Keratinocyte (primary cell): ENCODE data around the gene RNF144B. TPM values are rescaled to one million over a fixed set of nuclear protein-coding genes. Genes with fewer than 3 reads are reported as not detected.
"Not testable (repeated sequence)": the region's sequence is repeated elsewhere in the genome, so short reads cannot be mapped to it uniquely, and the experiment has no call there.

ENCODE experiments used
- DNase-seq: peaks from one replicate; pipeline ENCODE4 v3.0.0-alpha.2; 2011; ENCODE audit warnings: low read depth, missing footprints, low spot score
- FAIRE-seq: peaks from 2 replicates; lab custom pipeline; 2011; peaks lifted over from hg19 to GRCh38; lab: Jason Lieb, UNC
- H2AFZ ChIP-seq: 2 replicates; pipeline ENCODE4 v1.6.0; 2012; ENCODE audit warnings: low read length, control low read depth, inconsistent platforms; ENCODE audit not compliant: control insufficient read depth
- H3K27ac ChIP-seq: 2 replicates; pipeline ENCODE4 v1.5.1; 2011; ENCODE audit warnings: low read length; ENCODE audit not compliant: control insufficient read depth, insufficient read depth
- H3K27me3 ChIP-seq: 3 replicates; pipeline ENCODE4 v1.6.0; 2011; ENCODE audit warnings: low read length; ENCODE audit not compliant: control insufficient read depth, insufficient read depth; ENCODE audit errors: extremely low read depth
- H3K36me3 ChIP-seq, 2 experiments: 2 replicates in 1 of 2; 3 replicates in 1 of 2; pipeline ENCODE4 v1.5.1; 2011; ENCODE audit warnings: low read length in 2 of 2, mild to moderate bottlenecking in 1 of 2; ENCODE audit not compliant: control insufficient read depth in 2 of 2, insufficient read depth in 2 of 2; ENCODE audit errors: extremely low read depth in 1 of 2
- H3K4me1 ChIP-seq: 3 replicates; pipeline ENCODE4 v1.5.1; 2011; ENCODE audit warnings: low read length; ENCODE audit not compliant: control insufficient read depth, insufficient read depth; ENCODE audit errors: extremely low read depth
- H3K4me2 ChIP-seq: 3 replicates; pipeline ENCODE4 v1.6.0; 2011; ENCODE audit warnings: low read depth, low read length; ENCODE audit not compliant: control insufficient read depth, insufficient read depth; ENCODE audit errors: extremely low read depth
- H3K4me3 ChIP-seq, 3 experiments: fragments of 200-600 bp in 1 of 3; sonication (generic) in 1 of 3; 2 replicates in 2 of 3; 3 replicates in 1 of 3; pipeline ENCODE4 v1.5.1; 2011 to 2016; ENCODE audit warnings: low read length in 3 of 3, mild to moderate bottlenecking in 3 of 3, control low read depth in 2 of 3, inconsistent platforms in 1 of 3, low read depth in 1 of 3, mixed read lengths in 1 of 3, mixed run types in 1 of 3, moderate library complexity in 1 of 3; ENCODE audit not compliant: control insufficient read depth in 2 of 3, insufficient read depth in 2 of 3; ENCODE audit errors: extremely low read depth in 1 of 3
- H3K79me2 ChIP-seq: 2 replicates; pipeline ENCODE4 v1.6.0; 2012; ENCODE audit warnings: low read length; ENCODE audit not compliant: control insufficient read depth, insufficient read depth
- H3K9ac ChIP-seq: 3 replicates; pipeline ENCODE4 v1.6.0; 2011; ENCODE audit warnings: low read length; ENCODE audit not compliant: control insufficient read depth, insufficient read depth; ENCODE audit errors: extremely low read depth
- H3K9me1 ChIP-seq: 3 replicates; pipeline ENCODE4 v1.6.0; 2011; ENCODE audit warnings: low read length; ENCODE audit not compliant: control insufficient read depth, insufficient read depth; ENCODE audit errors: extremely low read depth
- H3K9me3 ChIP-seq: 2 replicates; pipeline ENCODE4 v1.5.1; 2012; ENCODE audit warnings: low read depth, low read length; ENCODE audit not compliant: control insufficient read depth
- H4K20me1 ChIP-seq: 3 replicates; pipeline ENCODE4 v1.6.0; 2011; ENCODE audit warnings: low read length; ENCODE audit not compliant: control insufficient read depth, insufficient read depth; ENCODE audit errors: extremely low read depth
- CTCF ChIP-seq, 3 experiments: IDR thresholded peaks in 1 of 3; conservative IDR thresholded peaks in 1 of 3; optimal IDR thresholded peaks in 1 of 3; 2 replicates in 2 of 3; 3 replicates in 1 of 3; pipeline versions ENCODE3 to v1.5.1; 2011; ENCODE audit warnings: low read length in 3 of 3, mild to moderate bottlenecking in 3 of 3, moderate library complexity in 2 of 3, control low read depth in 1 of 3, inconsistent platforms in 1 of 3; ENCODE audit not compliant: insufficient read depth in 2 of 3; ENCODE audit errors: extremely low read depth in 1 of 3
- EZH2 ChIP-seq: IDR thresholded peaks from one replicate; pipeline ENCODE4 v1.6.1; 2012; ENCODE audit warnings: inconsistent platforms, mild to moderate bottlenecking, low read length, moderate library complexity
- dilution Hi-C: fragments of 300-500 bp; cut with MboI; formaldehyde crosslinking; loops from one replicate; pipeline ENCODE4 v1.7.0; 2020; ENCODE audit warnings: low sequenced_read_pairs; ENCODE audit not compliant: extremely low pct_ligation_motif_present
- polyA plus RNA-seq, 5 experiments: library from polyadenylated mRNA; depleted of rRNA in 3 of 5; stranded (reverse) in 3 of 5; stranded (forward) in 1 of 5; unstranded in 1 of 5; fragments of >200 nt; gene quantifications; 1 replicate in 1 of 5; 2 replicates in 3 of 5; 3 replicates in 1 of 5; pipeline versions ENCODE4 v1.2.1 to v1.2.3, GENCODE V29; 2011 to 2012; ENCODE audit warnings: missing spikeins in 2 of 5, low read depth in 1 of 5, low replicate concordance in 1 of 5

The RNF144B gene
- polyA plus RNA-seq, 1 donor (not counting 4 experiments of a cell fraction or from before 2014, with no cell fraction given) = 9.0 TPM

- no peak overlapping the region for H3K4me2 ChIP-seq
- dilution Hi-C loops = no loop called here
- TF ChIP-seq EZH2 (no peak), CTCF (optimal IDR thresholded peaks at IDR 0.05 in 1 of 3, IDR thresholded peaks at IDR 0.05 in 1 of 3, conservative IDR thresholded peaks at IDR 0.05 in 1 of 3; ENCODE audit: extremely low read depth in 1 of 3, insufficient read depth in 2 of 3, low read length in 3 of 3) (no peak)
- no peak overlapping the region for H2AFZ ChIP-seq
- H4K20me1 ChIP-seq = no peaks in the 10 kb centered on the region
- no peaks in the 10 kb centered on the region for H3K36me3 ChIP-seq
- H3K79me2 ChIP-seq = no peaks in the 10 kb centered on the region
- H3K9me1 ChIP-seq = no peaks in the 10 kb centered on the region
- DNase-seq = no peak
- H3K4me3 ChIP-seq = no peak overlapping the region
- no peak for FAIRE-seq
- no peak overlapping the region for H3K9ac ChIP-seq
- no peaks in the 10 kb centered on the region for H3K27me3 ChIP-seq
- no peaks in the 10 kb centered on the region for H3K9me3 ChIP-seq
- no peak overlapping the region for H3K27ac ChIP-seq
- H3K4me1 ChIP-seq = peaks cover 12% of the 10 kb centered on the region
Observed at GRCh38 chr6:18363746-18364145, 23.4 kb upstream of the RNF144B start.

- H3K9ac ChIP-seq, H2AFZ ChIP-seq, H3K27ac ChIP-seq, dilution Hi-C loops, DNase-seq, H3K27me3 ChIP-seq, H3K9me3 ChIP-seq, H3K4me2 ChIP-seq, H4K20me1 ChIP-seq, H3K36me3 ChIP-seq, H3K9me1 ChIP-seq, H3K79me2 ChIP-seq, FAIRE-seq, H3K4me3 ChIP-seq: not testable (repeated sequence)
- peaks cover 12% of the 10 kb centered on the region for H3K4me1 ChIP-seq
Observed at GRCh38 chr6:18364561-18364960, 22.6 kb upstream of the RNF144B start.

GRCh38 chr6:18367371-18367770 is 19.8 kb upstream of the RNF144B start:
- Histone ChIP-seq H3K9me1 (no peaks in the 10 kb centered on the region), H3K4me3 (no peak overlapping the region), H4K20me1 (no peaks in the 10 kb centered on the region), H3K27ac (no peak overlapping the region), H3K9ac (no peak overlapping the region), H3K36me3 (no peaks in the 10 kb centered on the region), H3K4me1 (peaks cover 4% of the 10 kb centered on the region), H3K27me3 (no peaks in the 10 kb centered on the region), H3K79me2 (no peaks in the 10 kb centered on the region), H2AFZ (no peak overlapping the region), H3K4me2 (no peak overlapping the region), H3K9me3 (no peaks in the 10 kb centered on the region)
- DNase-seq (no peak), FAIRE-seq (no peak)
- dilution Hi-C loops = no loop called here
- TF ChIP-seq CTCF (optimal IDR thresholded peaks at IDR 0.05 in 1 of 3, IDR thresholded peaks at IDR 0.05 in 1 of 3, conservative IDR thresholded peaks at IDR 0.05 in 1 of 3; ENCODE audit: extremely low read depth in 1 of 3, insufficient read depth in 2 of 3, low read length in 3 of 3) (no peak), EZH2 (no peak)
